ENCODE data around the gene VAV3. TPM values are rescaled to one million over a fixed set of nuclear protein-coding genes. Genes with fewer than 3 reads are reported as not detected.

VAV3 gene
- total and polyA plus RNA-seq, 2 of the 13 experiments (the other 11 are each of a cell fraction or from before 2014, with no cell fraction given) = 15.9 to 29.8 TPM

DNA sequence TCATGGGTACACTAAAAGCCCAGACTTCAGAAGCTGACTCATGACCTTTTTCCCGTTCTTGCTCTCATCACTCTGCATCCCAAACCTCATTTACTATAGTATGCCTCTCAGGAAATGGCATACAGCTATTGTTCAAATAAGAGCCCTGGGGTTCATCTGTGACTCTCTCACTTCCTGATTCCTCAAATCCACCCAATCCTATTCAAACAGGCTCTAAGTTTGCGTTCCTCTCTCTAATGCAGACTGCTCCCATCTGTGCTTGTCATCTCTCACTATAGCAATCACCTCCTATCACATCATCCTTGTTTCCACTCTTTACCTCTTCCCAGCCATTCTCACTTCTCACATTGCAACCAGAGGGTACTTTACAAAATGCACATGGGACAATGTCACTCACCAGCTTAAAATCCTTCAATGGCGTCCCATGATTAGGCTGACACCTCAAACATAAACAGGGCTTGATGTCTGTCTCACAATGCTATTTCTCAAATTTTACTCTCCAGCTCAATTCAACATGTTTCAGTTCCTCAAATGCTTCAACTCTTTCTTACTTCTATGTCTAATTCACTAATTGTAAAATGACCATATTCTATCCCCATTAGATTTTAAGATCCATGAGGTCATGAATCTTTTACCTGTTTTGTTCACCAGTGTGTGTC, 415.7 kb downstream of the VAV3 start:
- Histone ChIP-seq H3K27ac (ENCODE audit: extremely low read length, insufficient read depth, low read length) (no peak overlapping the region), H3K27me3 (ENCODE audit: control insufficient read depth in 1 of 2, insufficient read depth in 2 of 2, low read length in 2 of 2) (no peaks in the 10 kb centered on the region), H3K36me3 (replicated peaks in 1 of 2; ENCODE audit: control insufficient read depth in 1 of 2, insufficient read depth in 2 of 2, low read length in 2 of 2) (no peaks in the 10 kb centered on the region), H3K4me1 (ENCODE audit: insufficient read depth, low read length) (no peaks in the 10 kb centered on the region), H3K4me2 (ENCODE audit: low read depth, low read length) (no peak overlapping the region), H3K4me3 (replicated peaks in 1 of 3; ENCODE audit: insufficient read depth in 1 of 3, low read depth in 2 of 3, low read length in 3 of 3) (no peak overlapping the region), H3K9me3 (ENCODE audit: low read length) (no peaks in the 10 kb centered on the region), H3K9ac (ENCODE audit: insufficient read depth, low read depth, low read length) (no peak overlapping the region), H4K20me1 (ENCODE audit: insufficient read depth, low read length) (no peaks in the 10 kb centered on the region), H2AFZ (ENCODE audit: low read length) (no peak overlapping the region), H3K79me2 (ENCODE audit: insufficient read depth, low read length) (no peaks in the 10 kb centered on the region)
- in situ Hi-C loops (cut with HindIII; ENCODE audit: extremely low pct_ligation_motif_present, low pct_unique_long_range_greater_than_20kb) (no loop called here), intact Hi-C loops (cut with micrococcal nuclease; ENCODE audit: unreplicated experiment) (no loop called here)
- ATAC-seq = no peak
- 59% methylated on average over 3 of the region's 3 CpGs for WGBS (ENCODE audit: low lambda C conversion rate)
- TF ChIP-seq ZNF446 (CRISPR knock-in tag; IDR thresholded peaks at IDR 0.05) (no peak), RAD51 (IDR thresholded peaks at IDR 0.05; ENCODE audit: borderline replicate concordance) (no peak), ZNF343 (CRISPR knock-in tag; IDR thresholded peaks at IDR 0.05) (no peak), ZNF382 (CRISPR knock-in tag; IDR thresholded peaks at IDR 0.05; ENCODE audit: borderline replicate concordance) (no peak), XBP1 (CRISPR knock-in tag; IDR thresholded peaks at IDR 0.05) (no peak), MAF1 (CRISPR knock-in tag; IDR thresholded peaks at IDR 0.05; ENCODE audit: borderline replicate concordance) (no peak)
- TF ChIP-seq, protein P1, sequence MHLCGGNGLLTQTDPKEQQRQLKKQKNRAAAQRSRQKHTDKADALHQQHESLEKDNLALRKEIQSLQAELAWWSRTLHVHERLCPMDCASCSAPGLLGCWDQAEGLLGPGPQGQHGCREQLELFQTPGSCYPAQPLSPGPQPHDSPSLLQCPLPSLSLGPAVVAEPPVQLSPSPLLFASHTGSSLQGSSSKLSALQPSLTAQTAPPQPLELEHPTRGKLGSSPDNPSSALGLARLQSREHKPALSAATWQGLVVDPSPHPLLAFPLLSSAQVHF (CRISPR knock-in tag; IDR thresholded peaks at IDR 0.05) = no peak
- TF ChIP-seq, protein P2, sequence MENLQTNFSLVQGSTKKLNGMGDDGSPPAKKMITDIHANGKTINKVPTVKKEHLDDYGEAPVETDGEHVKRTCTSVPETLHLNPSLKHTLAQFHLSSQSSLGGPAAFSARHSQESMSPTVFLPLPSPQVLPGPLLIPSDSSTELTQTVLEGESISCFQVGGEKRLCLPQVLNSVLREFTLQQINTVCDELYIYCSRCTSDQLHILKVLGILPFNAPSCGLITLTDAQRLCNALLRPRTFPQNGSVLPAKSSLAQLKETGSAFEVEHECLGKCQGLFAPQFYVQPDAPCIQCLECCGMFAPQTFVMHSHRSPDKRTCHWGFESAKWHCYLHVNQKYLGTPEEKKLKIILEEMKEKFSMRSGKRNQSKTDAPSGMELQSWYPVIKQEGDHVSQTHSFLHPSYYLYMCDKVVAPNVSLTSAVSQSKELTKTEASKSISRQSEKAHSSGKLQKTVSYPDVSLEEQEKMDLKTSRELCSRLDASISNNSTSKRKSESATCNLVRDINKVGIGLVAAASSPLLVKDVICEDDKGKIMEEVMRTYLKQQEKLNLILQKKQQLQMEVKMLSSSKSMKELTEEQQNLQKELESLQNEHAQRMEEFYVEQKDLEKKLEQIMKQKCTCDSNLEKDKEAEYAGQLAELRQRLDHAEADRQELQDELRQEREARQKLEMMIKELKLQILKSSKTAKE (CRISPR knock-in tag; IDR thresholded peaks at IDR 0.05; ENCODE audit: borderline replicate concordance) = no peak
- TF ChIP-seq, protein P3, sequence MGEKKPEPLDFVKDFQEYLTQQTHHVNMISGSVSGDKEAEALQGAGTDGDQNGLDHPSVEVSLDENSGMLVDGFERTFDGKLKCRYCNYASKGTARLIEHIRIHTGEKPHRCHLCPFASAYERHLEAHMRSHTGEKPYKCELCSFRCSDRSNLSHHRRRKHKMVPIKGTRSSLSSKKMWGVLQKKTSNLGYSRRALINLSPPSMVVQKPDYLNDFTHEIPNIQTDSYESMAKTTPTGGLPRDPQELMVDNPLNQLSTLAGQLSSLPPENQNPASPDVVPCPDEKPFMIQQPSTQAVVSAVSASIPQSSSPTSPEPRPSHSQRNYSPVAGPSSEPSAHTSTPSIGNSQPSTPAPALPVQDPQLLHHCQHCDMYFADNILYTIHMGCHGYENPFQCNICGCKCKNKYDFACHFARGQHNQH (CRISPR knock-in tag; IDR thresholded peaks at IDR 0.05) = no peak
- TF ChIP-seq, protein P4, sequence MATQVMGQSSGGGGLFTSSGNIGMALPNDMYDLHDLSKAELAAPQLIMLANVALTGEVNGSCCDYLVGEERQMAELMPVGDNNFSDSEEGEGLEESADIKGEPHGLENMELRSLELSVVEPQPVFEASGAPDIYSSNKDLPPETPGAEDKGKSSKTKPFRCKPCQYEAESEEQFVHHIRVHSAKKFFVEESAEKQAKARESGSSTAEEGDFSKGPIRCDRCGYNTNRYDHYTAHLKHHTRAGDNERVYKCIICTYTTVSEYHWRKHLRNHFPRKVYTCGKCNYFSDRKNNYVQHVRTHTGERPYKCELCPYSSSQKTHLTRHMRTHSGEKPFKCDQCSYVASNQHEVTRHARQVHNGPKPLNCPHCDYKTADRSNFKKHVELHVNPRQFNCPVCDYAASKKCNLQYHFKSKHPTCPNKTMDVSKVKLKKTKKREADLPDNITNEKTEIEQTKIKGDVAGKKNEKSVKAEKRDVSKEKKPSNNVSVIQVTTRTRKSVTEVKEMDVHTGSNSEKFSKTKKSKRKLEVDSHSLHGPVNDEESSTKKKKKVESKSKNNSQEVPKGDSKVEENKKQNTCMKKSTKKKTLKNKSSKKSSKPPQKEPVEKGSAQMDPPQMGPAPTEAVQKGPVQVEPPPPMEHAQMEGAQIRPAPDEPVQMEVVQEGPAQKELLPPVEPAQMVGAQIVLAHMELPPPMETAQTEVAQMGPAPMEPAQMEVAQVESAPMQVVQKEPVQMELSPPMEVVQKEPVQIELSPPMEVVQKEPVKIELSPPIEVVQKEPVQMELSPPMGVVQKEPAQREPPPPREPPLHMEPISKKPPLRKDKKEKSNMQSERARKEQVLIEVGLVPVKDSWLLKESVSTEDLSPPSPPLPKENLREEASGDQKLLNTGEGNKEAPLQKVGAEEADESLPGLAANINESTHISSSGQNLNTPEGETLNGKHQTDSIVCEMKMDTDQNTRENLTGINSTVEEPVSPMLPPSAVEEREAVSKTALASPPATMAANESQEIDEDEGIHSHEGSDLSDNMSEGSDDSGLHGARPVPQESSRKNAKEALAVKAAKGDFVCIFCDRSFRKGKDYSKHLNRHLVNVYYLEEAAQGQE (IDR thresholded peaks at IDR 0.05; ENCODE audit: borderline replicate concordance in 1 of 2, low read depth in 1 of 2, low read length in 2 of 2) = no peak
- TF ChIP-seq, protein P5, sequence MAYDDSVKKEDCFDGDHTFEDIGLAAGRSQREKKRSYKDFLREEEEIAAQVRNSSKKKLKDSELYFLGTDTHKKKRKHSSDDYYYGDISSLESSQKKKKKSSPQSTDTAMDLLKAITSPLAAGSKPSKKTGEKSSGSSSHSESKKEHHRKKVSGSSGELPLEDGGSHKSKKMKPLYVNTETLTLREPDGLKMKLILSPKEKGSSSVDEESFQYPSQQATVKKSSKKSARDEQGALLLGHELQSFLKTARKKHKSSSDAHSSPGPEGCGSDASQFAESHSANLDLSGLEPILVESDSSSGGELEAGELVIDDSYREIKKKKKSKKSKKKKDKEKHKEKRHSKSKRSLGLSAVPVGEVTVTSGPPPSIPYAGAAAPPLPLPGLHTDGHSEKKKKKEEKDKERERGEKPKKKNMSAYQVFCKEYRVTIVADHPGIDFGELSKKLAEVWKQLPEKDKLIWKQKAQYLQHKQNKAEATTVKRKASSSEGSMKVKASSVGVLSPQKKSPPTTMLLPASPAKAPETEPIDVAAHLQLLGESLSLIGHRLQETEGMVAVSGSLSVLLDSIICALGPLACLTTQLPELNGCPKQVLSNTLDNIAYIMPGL (CRISPR knock-in tag; IDR thresholded peaks at IDR 0.05; ENCODE audit: borderline replicate concordance in 1 of 2, low read depth in 1 of 2) = no peak
- TF ChIP-seq, protein P6, sequence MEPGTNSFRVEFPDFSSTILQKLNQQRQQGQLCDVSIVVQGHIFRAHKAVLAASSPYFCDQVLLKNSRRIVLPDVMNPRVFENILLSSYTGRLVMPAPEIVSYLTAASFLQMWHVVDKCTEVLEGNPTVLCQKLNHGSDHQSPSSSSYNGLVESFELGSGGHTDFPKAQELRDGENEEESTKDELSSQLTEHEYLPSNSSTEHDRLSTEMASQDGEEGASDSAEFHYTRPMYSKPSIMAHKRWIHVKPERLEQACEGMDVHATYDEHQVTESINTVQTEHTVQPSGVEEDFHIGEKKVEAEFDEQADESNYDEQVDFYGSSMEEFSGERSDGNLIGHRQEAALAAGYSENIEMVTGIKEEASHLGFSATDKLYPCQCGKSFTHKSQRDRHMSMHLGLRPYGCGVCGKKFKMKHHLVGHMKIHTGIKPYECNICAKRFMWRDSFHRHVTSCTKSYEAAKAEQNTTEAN (CRISPR knock-in tag; conservative IDR thresholded peaks at IDR 0.05) = no peak
- FAIRE-seq = no peak
- ChIA-PET CTCF (ENCODE audit: low intra/inter-chr PET ratio, low total read pairs) (no interaction called here), POLR2A (no interaction called here)
- BruUV-seq (replicated peaks) = no TSS peak
- no peak for DNase-seq (ENCODE audit: low spot score)
